Activated CD4-positive, alpha-beta T cell treated with anti-CD3 and anti-CD28 coated beads for 24 hours (primary cell): ENCODE measurements around the gene SPATA17.
A peak's percentile ranks its signal among the peaks of the same experiment; 100 is the strongest.
"Not testable (repeated sequence)": the region's sequence is repeated elsewhere in the genome, so short reads cannot be mapped to it uniquely, and the experiment has no call there.

Experiments used
- DNase-seq, 2 donors: peaks; one replicate each; pipeline ENCODE4 v3.0.0-alpha.2; 2020; ENCODE audit warnings: low read depth in 2 of 2

SPATA17 gene

GRCh38 chr1:217630711-217631591, at the start of gene SPATA17, which contains the start of gene GPATCH2:
Gene SPATA17 (plus strand): TSS chr1:217631344. CDS start chr1:217631379, 35 bp downstream.
Gene GPATCH2 (minus strand): TSS chr1:217631090. CDS start chr1:217630971, 119 bp downstream.
- DNase-seq = peak; percentile 37 to 53

GRCh38 chr1:217584286-217584811, 46.8 kb upstream of the SPATA17 start:
- not testable (repeated sequence) for DNase-seq

DNA sequence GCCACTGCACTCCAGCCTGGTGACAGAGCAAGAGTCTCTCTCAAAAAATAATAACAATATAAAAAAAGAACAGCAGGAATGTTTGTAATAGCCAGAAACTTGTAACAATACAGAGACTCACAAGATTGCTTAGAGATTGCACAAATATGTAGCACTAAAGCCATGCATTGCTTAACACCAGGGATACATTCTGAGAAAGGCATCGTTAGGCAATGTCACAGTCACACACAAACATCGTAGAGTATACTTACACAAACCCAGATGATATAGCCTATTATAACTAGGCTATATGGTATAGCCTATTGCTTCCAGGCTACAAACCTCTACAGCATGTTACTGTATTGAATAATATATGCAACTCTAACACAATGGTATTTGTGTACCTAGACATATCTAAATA, 45.6 kb upstream of the SPATA17 start:
- DNase-seq = no peak

DNA sequence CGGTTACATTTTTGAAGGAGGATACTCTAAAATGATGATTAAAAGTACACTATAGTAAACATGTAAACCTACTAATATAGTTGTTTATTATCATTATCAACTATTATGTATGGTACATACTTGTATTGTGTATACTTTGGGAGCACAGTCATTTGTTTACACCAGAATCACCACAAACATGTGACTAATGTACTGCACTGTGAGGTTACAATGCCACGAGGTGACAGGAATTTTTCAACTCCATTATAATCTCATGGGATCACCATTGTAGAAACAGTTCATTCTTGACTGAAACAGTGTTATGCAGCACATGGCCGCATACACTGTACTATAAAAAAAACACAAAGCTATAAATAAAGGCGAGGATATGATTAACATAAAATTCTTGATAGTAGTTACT, 44.6 kb upstream of the SPATA17 start:
- DNase-seq = no peak

GRCh38 chr1:217590598-217590997, 40.5 kb upstream of the SPATA17 start:
- no peak for DNase-seq

DNA sequence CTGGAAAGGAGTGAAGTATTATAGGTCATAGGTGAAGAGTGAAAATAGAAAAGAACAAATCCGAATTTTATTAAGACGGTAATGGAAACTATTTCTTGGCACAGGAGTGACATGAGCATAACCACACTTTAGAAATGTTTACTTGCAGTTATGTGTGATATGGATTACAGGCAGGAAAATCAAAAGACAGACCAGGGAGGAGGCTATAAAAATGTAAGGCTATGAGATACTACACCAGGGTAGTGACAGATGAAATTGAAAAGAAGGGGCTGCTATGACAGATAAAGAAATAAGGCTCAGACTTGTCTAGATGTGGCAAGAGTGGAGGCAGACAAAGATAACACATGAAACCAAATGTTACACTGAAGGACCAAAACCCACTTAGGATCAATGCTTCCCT, 32.0 kb upstream of the SPATA17 start:
- DNase-seq = no peak

- no peak for DNase-seq
Observed at GRCh38 chr1:217602380-217602779, 28.8 kb upstream of the SPATA17 start.

GRCh38 chr1:217605390-217605789, 25.8 kb upstream of the SPATA17 start:
- no peak for DNase-seq

DNA sequence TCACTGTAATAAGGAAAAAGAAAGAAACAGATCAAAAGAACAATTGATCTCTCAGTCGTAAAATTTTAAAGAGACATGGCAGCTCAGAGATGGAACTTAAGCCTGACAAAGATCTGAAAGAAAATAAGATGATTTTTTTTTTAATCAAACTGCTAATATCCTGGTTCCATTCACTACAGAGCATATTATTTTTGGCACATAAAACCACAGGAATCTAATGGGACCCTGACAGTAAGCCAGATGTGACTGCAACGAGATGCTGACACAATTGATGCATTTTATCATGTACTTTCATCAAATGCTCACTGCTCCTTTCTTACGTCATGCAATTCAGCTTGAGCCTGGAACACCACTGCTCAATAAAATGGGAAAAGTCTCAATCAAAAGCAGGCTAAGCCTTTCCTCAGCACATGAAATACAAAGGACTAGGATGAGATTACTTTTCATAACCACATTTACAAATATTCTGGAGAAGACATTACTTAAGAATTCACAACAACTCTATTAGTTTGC, 16.9 kb upstream of the SPATA17 start:
- DNase-seq = no peak

DNA sequence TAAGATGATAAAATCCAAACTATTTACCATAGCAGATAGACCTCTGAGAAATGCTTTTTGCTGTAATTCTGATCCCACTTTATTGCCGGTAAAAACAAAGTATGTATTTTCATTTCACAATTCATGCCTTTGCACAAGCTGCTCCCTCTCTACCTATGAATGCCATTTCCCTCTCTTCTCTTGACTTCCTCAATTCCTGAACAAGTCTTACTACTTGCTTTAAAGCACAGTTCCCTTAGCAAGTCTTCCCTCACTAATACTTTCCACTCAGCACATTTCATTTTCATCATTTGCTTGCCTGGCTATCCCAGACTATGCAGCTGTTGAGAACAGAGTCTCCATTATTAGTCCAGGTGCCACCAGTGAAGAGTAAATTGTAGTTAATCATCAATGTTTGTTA, 14.0 kb upstream of the SPATA17 start:
- no peak for DNase-seq

DNA sequence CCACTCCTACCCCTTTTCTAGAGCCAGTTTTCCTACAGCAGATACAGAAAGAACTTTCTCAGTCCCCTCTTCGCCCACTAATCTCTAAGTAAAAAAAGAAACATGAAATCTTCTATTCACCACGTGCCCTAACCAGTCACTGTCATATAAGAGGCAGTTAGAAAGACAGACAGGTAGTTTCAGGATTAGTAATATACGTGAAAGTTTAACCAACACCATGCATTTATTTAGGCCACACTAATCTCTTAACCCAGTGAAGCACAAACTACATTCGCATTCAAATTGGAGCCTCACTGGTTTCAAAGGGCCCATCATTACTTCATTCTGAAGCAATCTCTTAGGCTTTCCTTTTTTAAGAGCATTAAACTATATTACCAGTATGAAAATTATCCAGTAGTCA, 10.3 kb upstream of the SPATA17 start:
- DNase-seq = no peak

DNA sequence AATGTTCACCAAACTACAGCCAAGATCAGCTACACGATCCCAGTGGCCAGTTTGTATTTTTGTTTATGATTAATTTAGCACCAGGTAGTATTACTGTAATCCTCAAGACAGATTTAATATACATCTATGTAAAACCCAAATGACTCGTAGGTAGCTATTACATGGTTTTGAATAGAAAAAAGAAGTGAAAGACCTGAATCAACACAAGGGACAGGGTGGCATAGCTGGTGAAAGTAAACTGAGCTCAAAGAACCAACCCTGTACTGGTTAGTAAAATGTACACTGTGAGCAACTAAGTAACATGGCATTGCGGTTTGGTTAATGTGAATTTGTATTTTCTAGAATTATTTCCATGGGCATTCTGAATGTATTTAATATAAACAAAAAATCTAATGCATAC, 9.1 kb upstream of the SPATA17 start:
- no peak for DNase-seq

- no peak for DNase-seq
Observed at GRCh38 chr1:217626321-217626720, 4.8 kb upstream of the SPATA17 start.

DNA sequence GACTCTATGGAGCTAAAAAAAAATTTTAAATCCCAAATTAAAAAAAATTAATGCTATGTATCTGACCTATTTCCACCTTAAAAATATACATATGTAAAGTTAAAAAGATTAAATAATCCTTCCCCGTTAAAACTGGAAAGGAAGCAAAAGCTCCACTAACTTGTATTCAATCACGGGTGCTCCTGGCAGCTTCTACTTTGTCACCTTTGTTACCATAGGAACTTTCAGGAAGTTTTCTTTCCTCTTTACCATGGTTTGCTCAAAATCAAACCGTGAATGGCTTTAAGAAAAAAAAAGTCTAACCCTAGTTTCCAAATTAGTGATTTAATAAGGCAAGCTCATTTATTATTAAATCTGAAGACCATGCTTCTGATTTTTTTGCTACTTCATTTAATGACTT, 3.7 kb upstream of the SPATA17 start:
- no peak for DNase-seq

DNA sequence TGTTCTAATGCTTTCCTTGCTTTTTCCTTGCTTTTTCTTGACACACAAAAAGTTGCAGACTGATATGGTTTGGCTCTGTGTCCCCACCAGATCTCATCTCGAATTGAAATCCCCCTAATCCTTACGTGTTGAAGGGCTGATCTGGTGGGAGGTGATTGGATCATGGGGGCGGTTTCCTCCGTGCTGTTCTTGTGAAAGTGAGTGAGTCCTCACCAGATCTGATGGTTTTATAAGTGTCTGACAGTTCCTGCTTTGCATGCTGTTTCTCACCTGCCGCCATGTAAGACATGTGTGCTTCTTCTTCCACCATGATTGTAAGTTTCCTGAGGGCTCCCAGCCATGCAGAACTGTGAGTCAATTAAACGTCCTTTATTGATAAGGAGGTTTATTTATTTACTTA, 11.3 kb downstream of the SPATA17 start:
- no peak for DNase-seq

DNA sequence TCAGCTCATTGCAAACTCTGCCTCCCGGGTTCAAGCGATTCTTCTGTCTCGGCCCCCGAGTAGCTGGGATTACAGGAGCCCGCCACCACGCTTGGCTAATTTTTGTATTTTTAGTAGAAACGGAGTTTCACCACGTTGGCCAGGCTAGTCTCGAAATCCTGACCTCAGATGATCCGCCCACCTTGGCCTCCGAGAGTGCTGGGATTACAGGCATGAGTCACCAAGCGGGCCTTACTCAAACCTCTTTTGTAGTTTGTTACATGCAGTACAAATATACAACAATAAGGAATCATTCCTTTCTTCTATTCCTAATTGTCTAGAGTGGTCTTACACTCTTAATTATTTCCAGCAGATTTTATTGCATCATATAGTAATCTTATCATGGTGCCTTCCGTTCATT, 16.6 kb downstream of the SPATA17 start:
- no peak for DNase-seq

DNA sequence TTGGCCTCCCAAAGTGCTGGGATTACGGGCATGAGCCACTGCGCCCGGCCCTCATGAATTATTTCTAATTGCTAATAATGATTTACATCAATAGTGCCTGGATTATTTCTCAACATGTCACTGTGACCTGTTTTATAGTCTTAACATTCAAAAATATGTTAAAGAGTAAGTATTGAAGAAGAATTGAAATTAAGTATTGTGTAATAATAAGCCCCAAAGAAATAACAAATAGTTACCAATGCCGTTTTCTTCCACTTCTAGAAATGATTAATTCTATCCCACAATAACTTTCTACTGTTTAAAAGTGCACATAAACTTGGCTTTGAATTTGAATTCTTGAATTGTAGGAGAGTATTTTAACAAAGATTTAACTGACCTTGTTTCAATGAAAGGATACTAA, 19.5 kb downstream of the SPATA17 start:
- no peak for DNase-seq

- no peak for DNase-seq
Observed at GRCh38 chr1:217660353-217661062, 29.4 kb downstream of the SPATA17 start.

GRCh38 chr1:217661407-217661806, 30.3 kb downstream of the SPATA17 start:
- DNase-seq = no peak

GRCh38 chr1:217668351-217668940, 37.3 kb downstream of the SPATA17 start:
- DNase-seq = no peak

GRCh38 chr1:217673387-217673786, 42.2 kb downstream of the SPATA17 start:
- DNase-seq = no peak
